Epithelial cell of umbilical artery (primary cell): ENCODE results near the gene ASTN1. TPM values are rescaled to one million over a fixed set of nuclear protein-coding genes. Genes with fewer than 3 reads are reported as not detected.

Experiments
- total RNA-seq: library from RNA; depleted of rRNA; stranded (reverse); fragments of >200 nt; gene quantifications from 2 replicates; pipeline ENCODE4 v1.2.3, GENCODE V29; 2014

Gene ASTN1
- total RNA-seq = not detected in 2 replicates

DNA sequence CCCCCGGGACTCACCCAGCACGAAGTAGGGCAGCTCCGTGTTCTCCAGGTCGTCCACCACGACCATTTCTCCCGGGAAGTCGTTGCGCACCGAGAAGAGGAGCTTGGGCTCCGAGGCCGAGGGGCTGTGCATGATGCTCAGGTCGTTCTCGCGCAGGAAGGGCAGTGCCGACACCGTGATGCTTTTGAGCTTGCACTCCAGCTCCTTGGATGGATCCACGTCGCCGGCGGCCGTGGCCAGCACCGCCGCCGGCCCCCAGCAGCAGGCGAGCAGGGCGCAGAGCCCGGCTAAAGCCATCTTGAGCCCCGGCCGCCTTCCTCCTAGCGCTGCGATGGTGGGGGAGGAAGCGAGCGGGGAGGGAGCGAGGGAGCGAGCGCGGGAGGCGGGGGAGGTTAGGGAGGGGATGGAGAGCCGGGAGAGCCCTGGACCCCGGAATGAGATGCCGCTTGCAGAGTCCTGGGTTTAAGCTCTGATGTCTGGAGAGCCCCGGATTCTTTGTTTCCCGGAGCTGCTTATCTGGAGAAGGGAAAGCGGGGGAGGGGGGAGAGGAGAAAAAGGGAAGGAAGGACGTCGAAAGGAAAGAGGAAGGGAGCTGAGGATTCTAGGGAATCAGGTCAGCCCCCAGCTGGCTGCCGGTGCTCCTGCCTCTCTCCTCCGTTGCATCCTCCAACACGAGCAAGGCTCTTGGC, at the start of gene ASTN1:
ASTN1 (minus strand) TSS at position 333 of the 689 bp plus-strand sequence; CDS start at position 297, 36 bp downstream.

DNA sequence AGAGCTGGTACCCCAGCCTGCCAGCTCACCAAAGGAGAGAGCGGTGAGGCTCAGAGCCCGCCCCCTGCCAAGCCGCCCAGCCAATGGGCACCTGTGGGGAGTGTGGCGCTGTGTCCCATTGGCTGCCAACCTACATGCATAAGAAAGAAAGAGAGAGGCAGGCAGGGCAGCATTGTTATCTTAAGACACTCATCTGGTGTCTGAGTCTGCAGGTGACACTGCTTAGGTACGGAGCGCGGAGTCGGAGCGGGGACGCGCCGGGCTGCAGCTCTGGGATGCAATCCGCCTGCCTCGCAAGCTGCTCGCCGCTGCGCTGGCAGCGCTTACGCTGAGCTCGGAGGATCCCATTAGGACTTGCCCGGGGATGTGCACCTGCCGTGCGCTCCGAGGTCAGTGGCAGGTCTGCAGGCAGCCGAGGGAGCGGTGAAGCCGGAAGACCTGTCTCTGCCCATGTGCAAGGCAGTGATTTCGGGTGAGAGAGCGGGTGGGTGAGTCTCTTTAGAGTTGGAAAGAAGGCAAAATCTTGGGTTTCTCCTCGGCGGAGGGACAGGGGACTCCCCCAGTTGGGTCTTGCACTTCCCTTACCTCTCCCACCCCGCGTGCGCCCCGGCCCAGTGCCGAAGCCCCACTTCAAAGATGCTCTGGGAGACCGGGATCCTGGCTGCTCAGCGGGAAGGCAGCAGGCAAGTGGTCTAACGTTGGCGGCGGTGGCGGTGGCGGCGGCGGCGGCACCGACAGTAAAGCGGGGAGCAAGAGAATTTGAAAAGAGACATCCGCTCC, 6.4 kb upstream of the ASTN1 start, which contains the start of gene BRINP2:
BRINP2 (plus strand) TSS at position 203 of the 780 bp plus-strand sequence. CDS start 58,919 bp downstream, outside the sequence.

Other genes with a start within 250 kb of the ASTN1 start
- not detected in 2 replicates for gene BRINP2, start 6.2 kb upstream of the ASTN1 start, total RNA-seq